Measurements from ENCODE around the gene CAPN14.

- TF ChIP-seq POLR2AphosphoS5 (IDR thresholded peaks at IDR 0.05), result no peak
- no peak for TF ChIP-seq CTCF (IDR thresholded peaks at IDR 0.05)
- no peak for TF ChIP-seq POLR2A (IDR thresholded peaks at IDR 0.05)
Observed at GRCh38 chr2:31263636-31264190, 46.4 kb upstream of the CAPN14 start.
